ENCODE results near the gene KIRREL3.

DNA sequence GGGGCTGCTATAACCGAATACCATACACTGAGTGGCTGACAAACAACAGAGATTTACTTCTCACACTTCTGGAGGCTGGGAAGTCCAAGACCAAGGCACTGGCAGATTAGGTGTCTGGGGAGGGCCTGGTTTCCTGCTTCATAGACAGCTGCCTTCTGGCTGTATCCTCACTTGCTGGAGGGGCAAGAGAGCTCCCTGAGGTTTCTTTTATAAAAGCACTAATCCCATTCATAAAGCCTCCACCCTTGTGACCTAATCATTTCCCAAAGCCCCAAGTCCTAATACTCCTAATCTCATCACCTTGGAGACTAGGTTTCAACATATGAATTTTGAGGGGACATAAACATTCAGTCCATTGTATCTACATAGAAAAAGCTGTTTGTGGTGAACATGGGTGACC, 131.8 kb downstream of the KIRREL3 start:
- no peak for TF ChIP-seq EZH2phosphoT487 (IDR thresholded peaks at IDR 0.05; ENCODE audit: insufficient read depth, low read depth)
- no peak for TF ChIP-seq EZH2 (IDR thresholded peaks at IDR 0.05; ENCODE audit: insufficient read depth, poor library complexity, severe bottlenecking)
